IMR-90 (cell line): Measurements from ENCODE around the gene MRPS5. TPM values are rescaled to one million over a fixed set of nuclear protein-coding genes. Genes with fewer than 3 reads are reported as not detected.

ENCODE experiments used
- ATAC-seq: fragments of 200-7000 bp; cut with Tn5 transposase; 2 replicates; pipeline ENCODE4 v1.9.1; 2020; ENCODE audit warnings: low read depth, mild to moderate bottlenecking, moderate library complexity
- BruUV-seq: library from RNA; stranded (reverse); fragments of 400-500 nt; replicated peaks from 2 replicates; lab custom pipeline; 2021; lab: Mats Ljungman, UMichigan
- CTCF ChIA-PET: fragments of 300-600 bp; formaldehyde crosslinking; extraction: SDS; loops from one replicate; lab custom pipeline; 2021; ENCODE audit warnings: antibody characterized with exemption; lab: Yijun Ruan, JAX
- POLR2A ChIA-PET: fragments of 300-600 bp; sonication (Branson Sonifier 250); formaldehyde crosslinking; loops from one replicate; lab custom pipeline; 2022; ENCODE audit warnings: antibody characterized with exemption; ENCODE audit not compliant: unreplicated experiment; lab: Charles Lee
- DNase-seq: peaks from one replicate; pipeline ENCODE4 v3.0.0; 2013
- H2AFZ ChIP-seq: replicated peaks from 2 replicates; pipeline ENCODE3; 2013; ENCODE audit warnings: low read length, mild to moderate bottlenecking; ENCODE audit not compliant: poor library complexity
- H2AK5ac ChIP-seq: 2 replicates; pipeline ENCODE4 v1.6.1; 2013; ENCODE audit warnings: low read depth, low read length, inconsistent platforms
- H2AK9ac ChIP-seq: replicated peaks from 2 replicates; pipeline ENCODE3; 2013; ENCODE audit warnings: mild to moderate bottlenecking, low read depth, low read length, moderate library complexity; ENCODE audit not compliant: poor library complexity
- H2BK120ac ChIP-seq: 2 replicates; pipeline ENCODE4 v1.6.1; 2013; ENCODE audit warnings: low read depth, low read length, inconsistent platforms
- H2BK15ac ChIP-seq: 3 replicates; pipeline ENCODE4 v1.6.1; 2013; ENCODE audit warnings: low read depth, low read length, inconsistent platforms
- H2BK20ac ChIP-seq: 2 replicates; pipeline ENCODE4 v1.6.1; 2013; ENCODE audit warnings: low read depth, mild to moderate bottlenecking, inconsistent platforms, low read length, moderate library complexity
- H2BK5ac ChIP-seq: 2 replicates; pipeline ENCODE4 v1.6.1; 2013; ENCODE audit warnings: mild to moderate bottlenecking, low read depth, low read length, inconsistent platforms; ENCODE audit not compliant: poor library complexity, severe bottlenecking
- H3K14ac ChIP-seq: replicated peaks from 2 replicates; pipeline ENCODE4 v1.6.1; 2013; ENCODE audit warnings: low read depth, low read length, inconsistent platforms
- H3K18ac ChIP-seq: 2 replicates; pipeline ENCODE4 v1.6.1; 2013; ENCODE audit warnings: low read depth, low read length, control low read depth
- H3K23ac ChIP-seq: 2 replicates; pipeline ENCODE4 v1.6.1; 2013; ENCODE audit warnings: low read depth, low read length, inconsistent platforms
- H3K27ac ChIP-seq: 2 replicates; pipeline ENCODE4 v1.5.1; 2013; ENCODE audit warnings: mild to moderate bottlenecking, control low read depth, low read length; ENCODE audit not compliant: insufficient read depth
- H3K27me3 ChIP-seq: 2 replicates; pipeline ENCODE4 v1.6.1; 2013; ENCODE audit warnings: low read length; ENCODE audit not compliant: control insufficient read depth, insufficient read depth
- H3K36me3 ChIP-seq: 2 replicates; pipeline ENCODE4 v1.6.1; 2013; ENCODE audit warnings: low read length, mixed read lengths; ENCODE audit not compliant: control insufficient read depth, insufficient read depth
- H3K4ac ChIP-seq: 2 replicates; pipeline ENCODE4 v1.6.1; 2013; ENCODE audit warnings: low read depth, low read length, inconsistent platforms
- H3K4me1 ChIP-seq: 2 replicates; pipeline ENCODE4 v1.6.1; 2013; ENCODE audit warnings: low read length, mixed read lengths; ENCODE audit not compliant: control insufficient read depth, insufficient read depth
- H3K4me2 ChIP-seq: 2 replicates; pipeline ENCODE4 v1.6.1; 2013; ENCODE audit warnings: low read depth, mild to moderate bottlenecking, control low read depth, low read length, moderate library complexity
- H3K4me3 ChIP-seq: 2 replicates; pipeline ENCODE4 v1.5.1; 2013; ENCODE audit warnings: low read depth, mild to moderate bottlenecking, control low read depth, low read length, moderate library complexity; ENCODE audit not compliant: insufficient read depth
- H3K56ac ChIP-seq: 2 replicates; pipeline ENCODE4 v1.6.1; 2013; ENCODE audit warnings: low read length, inconsistent platforms; ENCODE audit not compliant: insufficient read depth; ENCODE audit errors: extremely low read depth
- H3K79me1 ChIP-seq, 2 experiments: 2 replicates each; pipeline ENCODE4 v1.6.1; 2013; ENCODE audit warnings: low read length in 2 of 2, inconsistent platforms in 1 of 2, low read depth in 1 of 2
- H3K9ac ChIP-seq: 2 replicates; pipeline ENCODE4 v1.6.1; 2013; ENCODE audit warnings: low read depth, low read length, control low read depth
- H3K9me1 ChIP-seq: 2 replicates; pipeline ENCODE4 v1.6.1; 2013; ENCODE audit warnings: low read length, inconsistent platforms; ENCODE audit not compliant: insufficient read depth
- H3K9me3 ChIP-seq: 2 replicates; pipeline ENCODE4 v1.6.1; 2013; ENCODE audit warnings: low read length; ENCODE audit not compliant: control insufficient read depth, insufficient read depth
- H4K20me1 ChIP-seq: 2 replicates; pipeline ENCODE4 v1.6.1; 2013; ENCODE audit warnings: low read length, inconsistent platforms; ENCODE audit not compliant: insufficient read depth
- H4K5ac ChIP-seq: 2 replicates; pipeline ENCODE4 v1.6.1; 2013; ENCODE audit warnings: mild to moderate bottlenecking, low read depth, low read length, control low read depth
- H4K8ac ChIP-seq, 2 experiments: 2 replicates each; pipeline ENCODE4 v1.6.1; 2013; ENCODE audit warnings: low read depth in 2 of 2, low read length in 2 of 2, control low read depth in 1 of 2, inconsistent platforms in 1 of 2
- H4K91ac ChIP-seq: 2 replicates; pipeline ENCODE4 v1.6.1; 2013; ENCODE audit warnings: low read depth, low read length, inconsistent platforms; ENCODE audit not compliant: insufficient read depth
- CTCF ChIP-seq: conservative IDR thresholded peaks from 2 replicates; pipeline ENCODE4 v1.5.1; 2012; ENCODE audit warnings: mild to moderate bottlenecking, low read depth, low read length, improper control_type of control experiment
- FOS ChIP-seq: fragments of 150-350 bp; IDR thresholded peaks from 2 replicates; pipeline ENCODE4 v1.6.1; 2016; ENCODE audit warnings: low read depth, low read length
- RAD21 ChIP-seq: IDR thresholded peaks from 2 replicates; pipeline ENCODE4 v1.6.1; 2012; ENCODE audit warnings: low read length, improper control_type of control experiment
- RCOR1 ChIP-seq: IDR thresholded peaks from 2 replicates; pipeline ENCODE4 v1.6.1; 2012; ENCODE audit warnings: mild to moderate bottlenecking, low read length, improper control_type of control experiment; ENCODE audit not compliant: insufficient replicate concordance
- SMC3 ChIP-seq: fragments of 150-350 bp; IDR thresholded peaks from 2 replicates; pipeline ENCODE4 v1.6.1; 2016; ENCODE audit warnings: low read depth, mild to moderate bottlenecking, antibody characterized with exemption, low read length, moderate library complexity
- USF2 ChIP-seq: fragments of 150-350 bp; IDR thresholded peaks from 2 replicates; pipeline ENCODE4 v1.6.1; 2017; ENCODE audit warnings: mild to moderate bottlenecking, antibody characterized with exemption, low read length, low read depth
- WGBS, 2 experiments: methylation state at CpG; one replicate each; pipeline versions ENCODE4 v1.1.5 to v1.1.7; 2013; ENCODE audit warnings: missing lambda C conversion rate in 2 of 2; ENCODE audit not compliant: insufficient read length in 1 of 2; ENCODE audit errors: extremely low coverage in 2 of 2; 5-methylcytosine and 5-hydroxymethylcytosine counted together
- dilution Hi-C: fragments of 300-500 bp; cut with HindIII; formaldehyde crosslinking; loops from one replicate; pipeline ENCODE4 v1.14.3; 2018; ENCODE audit warnings: low sequenced_read_pairs; ENCODE audit not compliant: unreplicated experiment
- in situ Hi-C: fragments of 300-500 bp; cut with MboI; formaldehyde crosslinking; loops from 3 replicates; pipeline ENCODE4 v1.14.3; 2019; ENCODE audit warnings: low sequenced_read_pairs, inconsistent platforms, mixed read lengths
- intact Hi-C: fragments of 100-400 bp; cut with micrococcal nuclease; formaldehyde crosslinking; loops from 2 replicates; pipeline ENCODE4 v1.10.0; 2022
- polyA plus RNA-seq, 3 experiments: library from polyadenylated mRNA; depleted of rRNA; stranded (reverse); fragments of >200 nt; gene quantifications; 2 replicates each; pipeline ENCODE4 v1.2.3, GENCODE V29; 2012; ENCODE audit warnings: low replicate concordance in 1 of 3
- total RNA-seq: library from RNA; depleted of rRNA; stranded (reverse); fragments of >200 nt; gene quantifications from 2 replicates; pipeline ENCODE4 v1.2.3, GENCODE V29; 2012

The MRPS5 gene
- total and polyA plus RNA-seq, 2 of the 4 experiments (the other 2 are of a cell fraction): 27.6 to 44.1 TPM

- BruUV-seq: no TSS peak
- no peaks in the 10 kb centered on the region for H3K9me3 ChIP-seq
- no peak overlapping the region for H2AFZ ChIP-seq
- H2BK120ac ChIP-seq: no peak overlapping the region
- no peak overlapping the region for H3K27ac ChIP-seq
- no peaks in the 10 kb centered on the region for H3K4me1 ChIP-seq
- no peak overlapping the region for H3K14ac ChIP-seq
- no peak for DNase-seq
- no peaks in the 10 kb centered on the region for H4K20me1 ChIP-seq
- POLR2A ChIA-PET: no interaction called here
- H3K18ac ChIP-seq: no peak overlapping the region
- dilution Hi-C loops: no loop called here
- WGBS, 2 experiments: no CpG with 5 or more reads among the region's 2 CpGs
- no peaks in the 10 kb centered on the region for H3K79me1 ChIP-seq
- no peak overlapping the region for H2AK9ac ChIP-seq
- H2BK5ac ChIP-seq: no peak overlapping the region
- no peak overlapping the region for H3K4me2 ChIP-seq
- H2BK20ac ChIP-seq: no peak overlapping the region
- H3K23ac ChIP-seq: no peak overlapping the region
- H3K27me3 ChIP-seq: peaks cover 17% of the 10 kb centered on the region
- H3K4ac ChIP-seq: no peak overlapping the region
- no peak overlapping the region for H3K56ac ChIP-seq
- H2BK15ac ChIP-seq: no peak overlapping the region
- ATAC-seq: no peak
- no peak overlapping the region for H2AK5ac ChIP-seq
- H4K8ac ChIP-seq: no peak overlapping the region
- CTCF ChIA-PET: no interaction called here
- in situ Hi-C loops: no loop called here
- no peaks in the 10 kb centered on the region for H3K36me3 ChIP-seq
- H4K5ac ChIP-seq: no peak overlapping the region
- no peak overlapping the region for H4K91ac ChIP-seq
- intact Hi-C loops: no loop called here
- no peak overlapping the region for H3K9ac ChIP-seq
- no peak for TF ChIP-seq SMC3
- no peak for TF ChIP-seq RCOR1
- TF ChIP-seq USF2: no peak
- no peak for TF ChIP-seq FOS
- TF ChIP-seq CTCF: no peak
- no peak for TF ChIP-seq RAD21
- H3K9me1 ChIP-seq: no peaks in the 10 kb centered on the region
- no peak overlapping the region for H3K4me3 ChIP-seq
These were observed 53.4 kb downstream of the MRPS5 start for GRCh38 chr2:95068256-95068655.
